T-helper 1 cell treated with Interleukin-12 subunit alpha and Interleukin-12 subunit beta and Interleukin-4 antibody, amounts not matched to agents 30 ng/mL and 1 ng/mL, for 36 hours (primary cell): ENCODE data around the gene ALPP. TPM values are rescaled to one million over a fixed set of nuclear protein-coding genes. Genes with fewer than 3 reads are reported as not detected.
"Not testable (repeated sequence)": the region's sequence is repeated elsewhere in the genome, so short reads cannot be mapped to it uniquely, and the experiment has no call there.

Experiments
- intact Hi-C: fragments of 100-400 bp; cut with micrococcal nuclease; formaldehyde crosslinking; loops from one replicate; pipeline ENCODE4 v1.15.1; 2024
- total RNA-seq: library from RNA; stranded (reverse); gene quantifications from 2 replicates; pipeline ENCODE4 v1.2.3, GENCODE V29; 2022

ALPP gene
- total RNA-seq, result not detected in 2 replicates

GRCh38 chr2:232378735-232379151 lies at the start of gene ALPP:
Gene ALPP (plus strand): TSS chr2:232378751. CDS start chr2:232378803, 52 bp downstream.
- intact Hi-C loops, result not testable (repeated sequence)

GRCh38 chr2:232329716-232330067 lies 48.9 kb upstream of the ALPP start:
- intact Hi-C loops, result loop anchor here (5.0 kb wide), 1 partner anchor 182 kb away; no protein-coding TSS in a partner anchor

GRCh38 chr2:232330068-232330999 lies 48.2 kb upstream of the ALPP start:
- intact Hi-C loops, result no loop called here

GRCh38 chr2:232331061-232331460 lies 47.5 kb upstream of the ALPP start:
- intact Hi-C loops, result not testable (repeated sequence)

- intact Hi-C loops, result not testable (repeated sequence)
Measured at GRCh38 chr2:232331641-232332040, 46.9 kb upstream of the ALPP start.

GRCh38 chr2:232332244-232332939 lies 46.2 kb upstream of the ALPP start:
- intact Hi-C loops, result not testable (repeated sequence)

GRCh38 chr2:232332940-232333259 lies 45.7 kb upstream of the ALPP start:
- intact Hi-C loops, result no loop called here

GRCh38 chr2:232333361-232334135 lies 45.0 kb upstream of the ALPP start:
- intact Hi-C loops, result no loop called here

- intact Hi-C loops, result not testable (repeated sequence)
Measured at GRCh38 chr2:232334136-232334884, 44.2 kb upstream of the ALPP start.

- intact Hi-C loops, result loop anchor here (1.0 kb wide), 1 partner anchor 105 kb away; no protein-coding TSS in a partner anchor
Measured at GRCh38 chr2:232334885-232335205, 43.7 kb upstream of the ALPP start.

- intact Hi-C loops, result loop anchor here (1.0 kb wide), 1 partner anchor 105 kb away; no protein-coding TSS in a partner anchor
Measured at GRCh38 chr2:232335206-232335858, 43.2 kb upstream of the ALPP start.

- intact Hi-C loops, result loop anchor here (1.0 kb wide), 1 partner anchor 104 kb away; no protein-coding TSS in a partner anchor
Measured at GRCh38 chr2:232335859-232336215, 42.7 kb upstream of the ALPP start.

GRCh38 chr2:232336241-232336736 lies 42.3 kb upstream of the ALPP start:
- intact Hi-C loops, result no loop called here

GRCh38 chr2:232336981-232337720 lies 41.4 kb upstream of the ALPP start:
- intact Hi-C loops, result no loop called here

GRCh38 chr2:232338094-232338758 lies 40.3 kb upstream of the ALPP start:
- intact Hi-C loops, result not testable (repeated sequence)

- intact Hi-C loops, result no loop called here
Measured at GRCh38 chr2:232338759-232339106, 39.8 kb upstream of the ALPP start.

- intact Hi-C loops, result no loop called here
Measured at GRCh38 chr2:232339121-232340081, 39.1 kb upstream of the ALPP start.
